Measurements from ENCODE around the gene UNC119B.

The UNC119B gene

DNA sequence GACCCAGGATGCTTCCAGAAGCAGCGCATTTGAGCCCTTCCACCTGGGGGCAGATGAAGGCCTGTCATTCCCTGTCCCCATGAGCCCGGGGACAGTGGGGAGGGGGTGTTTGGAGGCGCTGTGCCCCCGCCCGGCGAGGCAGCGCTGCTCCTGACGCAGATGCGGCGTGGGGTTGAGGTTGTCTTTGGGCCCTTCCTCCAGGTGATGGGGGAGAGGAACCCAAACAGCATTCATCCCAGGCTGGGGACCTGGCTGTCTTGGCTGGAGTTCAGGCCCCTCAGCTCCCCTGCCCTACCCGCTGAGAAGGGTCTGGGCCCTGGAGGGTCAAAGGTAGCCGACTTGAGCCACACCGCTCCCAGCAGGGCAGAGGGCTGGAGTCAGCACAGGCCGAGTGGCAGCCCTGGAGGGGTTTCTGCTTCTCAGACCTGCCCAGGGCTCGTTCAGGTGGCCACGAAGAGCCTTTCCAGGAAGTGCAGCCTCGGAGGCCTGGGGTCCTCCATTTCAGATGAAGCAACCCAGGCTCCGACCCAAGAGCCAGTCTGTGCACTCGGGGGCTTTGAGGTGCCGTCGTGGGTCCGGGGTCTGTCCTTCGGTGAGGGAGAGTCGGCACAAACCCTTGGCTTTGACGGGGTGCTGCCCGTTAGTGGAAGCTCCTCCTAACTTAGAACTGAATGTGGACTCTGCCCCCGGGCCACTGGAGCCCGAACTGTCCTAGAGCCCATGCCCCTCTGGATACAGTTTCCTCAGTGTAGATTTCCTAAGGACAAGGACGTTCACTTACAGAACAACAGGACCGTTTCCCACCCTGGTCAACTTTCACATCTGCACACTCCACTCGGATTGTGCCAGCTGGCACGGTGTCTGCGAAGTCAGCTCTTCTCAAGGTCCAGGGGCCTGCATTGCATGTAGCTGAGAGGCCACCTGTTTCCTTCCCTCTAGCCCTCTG lies 31.5 kb downstream of the UNC119B start:
- no peak for DNase-seq

DNA sequence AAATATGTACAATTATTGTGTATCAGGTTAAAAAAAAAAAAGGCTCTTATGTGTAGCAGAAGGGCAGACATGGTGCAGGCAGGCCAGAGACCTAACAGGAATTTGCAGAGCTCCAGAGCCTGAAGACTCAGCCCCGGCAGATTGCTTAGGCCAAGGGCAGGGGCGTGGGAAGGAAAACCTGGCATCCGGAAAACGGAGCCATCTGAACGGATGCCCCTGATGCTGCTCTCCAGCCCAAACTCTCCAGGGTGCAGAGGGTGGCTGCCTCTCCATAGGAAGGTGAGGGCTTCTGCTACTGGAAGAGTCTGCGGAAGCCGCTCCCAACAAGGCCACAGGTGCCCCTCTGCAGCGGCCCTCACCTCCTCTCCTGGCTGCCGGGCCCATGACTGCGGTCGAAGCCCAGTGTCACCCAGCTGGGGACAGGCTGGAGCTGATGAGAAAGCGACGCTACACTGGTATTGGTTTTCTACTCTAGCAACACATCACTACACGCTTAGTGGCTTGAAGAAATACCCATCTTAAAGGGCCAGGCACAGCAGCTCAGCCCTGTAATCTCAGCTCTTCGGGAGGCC lies 34.8 kb downstream of the UNC119B start:
- no peak for DNase-seq

DNA sequence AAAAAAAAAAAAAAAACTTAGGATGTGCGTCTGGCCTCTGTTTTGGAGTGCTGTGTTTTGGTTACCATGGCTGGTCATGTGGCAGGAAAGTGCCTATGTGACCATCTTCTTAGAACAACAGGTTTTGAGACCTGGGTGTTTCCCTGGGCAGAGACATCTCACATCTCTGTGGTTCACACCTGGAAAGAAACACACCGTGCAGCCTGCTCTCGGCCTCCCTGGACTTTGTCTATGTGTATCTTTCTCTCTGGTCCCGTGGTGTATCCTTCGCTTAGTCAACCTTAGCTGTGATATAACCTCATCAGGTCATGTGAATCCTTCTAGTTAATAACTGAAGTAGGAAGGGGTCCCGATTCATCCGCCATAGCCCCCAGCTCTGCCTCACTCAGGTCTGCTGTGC lies 38.0 kb downstream of the UNC119B start:
- DNase-seq, result no peak

DNA sequence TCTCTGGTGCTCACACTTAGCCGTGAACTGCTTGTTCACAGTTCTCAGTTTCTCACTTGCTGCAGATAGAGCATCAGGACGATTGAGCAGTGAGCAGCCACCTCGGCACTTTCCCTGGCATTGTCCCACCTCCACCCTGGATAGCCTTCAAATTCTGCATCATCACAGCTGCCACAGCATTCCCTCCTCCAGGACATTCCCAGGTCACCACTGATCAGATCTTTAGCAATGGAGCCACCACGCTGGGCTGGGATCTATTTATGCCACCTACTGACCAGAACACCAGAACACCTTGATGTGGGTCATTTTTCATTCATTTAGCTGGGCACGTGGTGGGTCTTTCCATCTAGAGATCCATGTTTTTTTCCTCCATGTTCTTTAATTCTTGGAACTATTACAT lies 39.0 kb downstream of the UNC119B start:
- DNase-seq, result no peak

DNA sequence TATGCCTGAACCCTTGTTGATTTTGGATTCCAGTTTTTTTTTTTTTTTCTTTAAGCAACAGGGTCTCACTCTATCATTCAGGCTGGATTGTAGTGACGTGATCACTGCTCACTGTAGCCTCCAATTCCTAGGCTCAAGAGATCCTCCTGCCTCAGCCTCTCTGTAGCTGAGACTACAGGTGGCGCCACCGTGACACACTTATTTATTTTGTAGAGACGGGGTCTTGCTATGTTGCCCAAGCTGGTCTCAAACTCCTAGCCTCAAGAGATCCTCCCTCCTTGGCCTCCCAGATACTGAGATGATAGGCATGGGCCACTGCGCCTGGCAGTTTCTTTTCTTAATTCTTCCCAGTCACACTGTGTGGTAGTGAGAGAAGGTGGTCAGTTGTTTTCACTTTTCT lies 40.5 kb downstream of the UNC119B start:
- DNase-seq, result no peak

DNA sequence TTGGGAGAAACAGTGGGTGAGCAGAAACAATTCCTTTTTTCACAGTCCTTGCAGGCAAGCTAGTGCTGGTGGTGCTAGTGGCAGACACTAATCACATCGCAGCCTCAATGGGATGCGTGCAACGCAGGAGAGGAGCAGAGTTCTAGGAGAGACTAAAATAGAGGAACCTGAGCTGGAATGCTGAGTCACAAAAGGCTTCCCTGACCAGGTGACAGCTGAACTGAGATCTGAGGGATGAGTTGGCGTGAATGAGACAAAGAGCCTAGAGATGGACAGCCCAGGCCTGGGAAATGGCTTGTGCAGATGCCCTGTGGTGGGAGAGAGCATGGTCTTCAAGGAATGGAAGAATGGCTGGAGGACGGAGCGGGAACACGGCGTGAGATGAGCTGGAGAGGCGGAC lies 41.1 kb downstream of the UNC119B start:
- no peak for DNase-seq

- no peak for DNase-seq
These were observed 44.5 kb downstream of the UNC119B start for GRCh38 chr12:120754792-120755191.

DNA sequence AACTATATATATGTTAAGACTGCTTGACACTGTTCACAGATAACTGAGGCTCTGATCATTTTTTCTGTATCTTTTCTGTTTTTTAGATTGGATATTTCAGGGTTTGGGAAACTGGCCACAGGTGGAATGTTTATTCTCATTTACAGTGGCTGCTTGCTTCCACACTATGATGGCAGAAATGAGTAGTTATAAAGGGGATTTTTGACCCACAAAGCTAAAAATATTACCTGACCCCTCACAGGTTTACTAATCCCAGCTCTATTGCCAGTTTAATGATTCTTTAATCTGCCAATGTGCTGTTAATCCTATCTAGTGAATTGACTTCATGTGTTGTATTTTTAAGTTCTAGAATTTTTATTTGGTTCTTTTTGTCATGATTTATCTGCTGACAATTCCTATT lies 45.0 kb downstream of the UNC119B start:
- DNase-seq, result no peak

- no peak for DNase-seq
These were observed 47.0 kb downstream of the UNC119B start for GRCh38 chr12:120757226-120757742.

DNA sequence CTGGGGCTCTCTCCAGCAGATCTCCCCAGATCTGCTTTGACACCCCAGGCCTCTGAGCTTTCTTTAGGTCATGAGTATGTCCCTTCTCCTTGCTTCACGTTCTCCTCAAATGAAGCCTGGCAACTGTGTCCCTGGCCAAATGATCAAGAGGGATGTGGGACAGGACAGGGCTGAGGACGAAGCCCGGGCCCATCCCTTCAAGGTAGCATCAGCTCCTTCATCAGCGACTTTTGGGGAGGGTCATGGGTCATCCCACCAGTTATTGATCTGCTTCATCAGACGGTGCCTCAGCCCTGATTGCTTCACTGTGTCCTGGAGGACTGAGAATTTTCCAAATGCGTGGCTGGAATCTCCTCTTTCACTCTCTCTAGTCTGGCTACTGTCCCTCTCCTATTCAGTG lies 47.7 kb downstream of the UNC119B start:
- DNase-seq, result no peak

DNA sequence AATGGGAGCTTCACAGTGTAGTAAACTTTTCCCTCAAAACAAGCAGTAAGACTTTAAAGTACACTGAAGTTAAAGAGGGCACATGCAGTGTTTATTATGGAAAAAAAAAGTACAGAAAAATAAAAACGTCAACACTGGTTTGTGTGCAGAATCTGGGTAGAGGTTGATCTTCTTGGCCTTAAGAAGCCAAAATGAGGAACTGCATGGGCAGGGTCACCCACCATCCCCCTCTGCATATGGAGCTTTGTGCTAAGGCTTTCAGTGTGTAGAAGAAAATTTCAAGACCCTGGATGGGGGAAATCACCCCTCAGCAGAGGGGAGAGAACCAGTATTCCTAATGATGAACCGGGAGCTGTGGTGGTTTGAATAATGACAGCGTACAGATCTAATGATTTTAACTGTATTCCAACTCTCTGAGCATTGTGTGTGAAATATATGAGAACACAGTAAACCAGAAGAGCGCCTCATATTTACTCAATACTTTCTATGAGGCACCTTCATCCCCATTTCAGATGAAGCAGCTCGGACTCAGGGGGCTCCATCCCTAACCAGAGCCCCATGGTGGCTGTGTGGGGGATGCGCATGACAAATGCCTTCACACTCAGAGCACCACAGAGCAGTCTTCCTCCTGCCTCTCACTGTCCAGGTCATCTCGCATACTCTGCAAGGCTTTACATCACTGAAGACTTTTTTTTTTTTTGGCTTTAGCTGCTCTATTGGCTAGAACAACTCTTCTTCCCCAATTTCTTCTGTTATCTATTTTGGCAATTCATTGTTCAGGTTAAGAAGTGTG lies 48.7 kb downstream of the UNC119B start:
- no peak for DNase-seq

GRCh38 chr12:120759591-120760348 lies 49.5 kb downstream of the UNC119B start:
- no peak for DNase-seq

DNA sequence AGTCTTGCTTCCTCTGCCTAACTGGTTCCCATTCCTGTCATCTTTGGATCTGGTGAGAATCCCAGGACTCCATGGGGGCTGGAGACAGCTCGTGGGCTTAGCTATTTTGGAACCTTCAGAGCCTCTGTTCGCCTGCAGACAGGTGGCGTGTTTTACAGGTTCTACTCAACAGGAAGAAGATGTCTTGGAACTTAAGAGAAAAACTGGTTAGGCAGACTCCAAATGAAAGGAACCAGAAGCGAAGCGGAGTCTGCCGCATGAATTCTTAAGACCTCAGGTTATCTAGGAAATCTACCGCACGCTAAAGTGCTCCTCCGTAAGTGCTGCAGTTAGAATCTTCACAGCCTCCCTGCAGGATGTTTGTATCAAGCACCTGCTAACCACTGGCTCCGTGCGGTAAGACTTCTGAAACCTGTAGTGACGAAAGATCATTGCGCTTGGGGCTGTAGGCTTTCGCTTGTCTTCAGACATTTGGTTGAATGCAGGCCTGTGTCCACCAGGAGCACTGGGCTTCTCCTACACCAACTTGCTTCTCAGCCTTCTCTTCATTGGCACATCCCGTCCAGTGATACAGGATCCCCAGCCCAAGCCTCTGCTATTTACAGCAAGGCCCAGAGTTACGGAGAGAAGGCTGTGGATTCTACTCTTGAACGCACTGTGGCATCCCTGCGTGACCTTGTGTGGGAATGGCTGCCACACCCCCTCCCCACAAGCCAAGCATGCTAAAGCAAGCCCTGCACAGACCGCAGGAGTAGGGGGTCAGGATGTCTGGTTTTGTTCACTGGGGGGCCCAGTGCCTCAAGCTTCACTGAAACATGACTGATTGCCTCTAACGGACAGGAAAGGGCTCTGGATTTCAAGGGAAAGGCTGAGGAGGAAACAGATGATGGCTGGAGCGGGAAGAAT lies 50.3 kb downstream of the UNC119B start:
- DNase-seq, result no peak

DNA sequence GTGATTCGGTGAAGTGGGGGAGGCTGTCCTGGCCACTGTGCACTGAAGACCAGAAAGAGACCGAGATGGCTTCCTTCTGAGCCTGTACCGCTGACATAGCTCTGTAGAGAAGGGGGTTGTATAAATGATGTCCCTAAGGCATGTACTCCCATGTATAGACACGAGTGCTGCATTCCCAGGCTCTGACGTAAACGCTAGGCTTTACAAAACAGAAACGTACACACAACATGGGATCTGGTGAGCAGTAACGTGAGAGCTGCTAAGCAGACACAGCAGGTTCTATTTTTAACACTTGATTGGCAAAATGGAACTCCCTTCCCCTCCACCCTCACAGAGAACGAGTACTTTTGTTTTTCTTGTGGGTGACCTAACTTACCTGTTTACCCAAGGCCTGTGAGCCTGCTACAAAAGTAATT lies 51.3 kb downstream of the UNC119B start:
- no peak for DNase-seq

- no peak for DNase-seq
These were observed 51.8 kb downstream of the UNC119B start for GRCh38 chr12:120762086-120762485.

DNA sequence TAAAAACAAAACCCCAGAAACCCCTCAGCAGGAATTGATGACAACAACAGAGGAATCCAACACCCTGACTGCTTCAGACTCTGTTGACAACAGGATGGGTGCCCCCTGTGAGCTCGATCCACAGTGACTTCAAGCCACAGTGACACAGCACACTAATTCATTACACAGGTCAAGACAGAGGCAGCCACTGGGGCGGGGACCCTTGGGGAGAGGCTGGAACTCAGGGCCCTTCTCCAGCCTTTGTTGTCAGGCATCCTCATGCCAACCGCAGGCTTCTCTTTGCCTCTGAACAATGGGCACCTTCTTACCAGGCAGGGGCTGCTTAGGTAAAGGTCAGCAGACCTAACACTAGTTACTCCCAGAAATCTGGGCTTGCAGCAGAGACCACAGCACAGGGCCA lies 53.0 kb downstream of the UNC119B start:
- no peak for DNase-seq

- DNase-seq, result no peak
These were observed 54.6 kb downstream of the UNC119B start for GRCh38 chr12:120764816-120765215.

DNA sequence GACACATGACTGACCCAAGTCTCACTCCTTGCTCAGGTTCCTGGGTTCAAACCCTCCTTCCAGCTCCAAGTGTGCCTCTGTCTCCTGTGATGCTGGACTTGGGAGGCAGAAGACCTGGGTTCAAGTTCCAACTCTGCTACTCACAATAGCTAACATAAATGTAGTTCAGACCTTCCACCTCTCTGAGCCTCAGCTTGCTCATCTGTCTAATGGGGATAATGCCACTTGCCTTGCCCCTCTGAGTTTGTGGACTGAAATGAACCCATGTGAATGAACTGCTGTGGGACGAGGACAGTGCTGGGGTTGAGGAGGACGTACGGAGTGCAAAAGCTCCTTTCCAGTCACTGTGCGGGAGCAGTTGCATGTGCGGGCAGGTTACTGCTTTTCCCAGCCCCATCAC lies 56.3 kb downstream of the UNC119B start:
- DNase-seq, result no peak

DNA sequence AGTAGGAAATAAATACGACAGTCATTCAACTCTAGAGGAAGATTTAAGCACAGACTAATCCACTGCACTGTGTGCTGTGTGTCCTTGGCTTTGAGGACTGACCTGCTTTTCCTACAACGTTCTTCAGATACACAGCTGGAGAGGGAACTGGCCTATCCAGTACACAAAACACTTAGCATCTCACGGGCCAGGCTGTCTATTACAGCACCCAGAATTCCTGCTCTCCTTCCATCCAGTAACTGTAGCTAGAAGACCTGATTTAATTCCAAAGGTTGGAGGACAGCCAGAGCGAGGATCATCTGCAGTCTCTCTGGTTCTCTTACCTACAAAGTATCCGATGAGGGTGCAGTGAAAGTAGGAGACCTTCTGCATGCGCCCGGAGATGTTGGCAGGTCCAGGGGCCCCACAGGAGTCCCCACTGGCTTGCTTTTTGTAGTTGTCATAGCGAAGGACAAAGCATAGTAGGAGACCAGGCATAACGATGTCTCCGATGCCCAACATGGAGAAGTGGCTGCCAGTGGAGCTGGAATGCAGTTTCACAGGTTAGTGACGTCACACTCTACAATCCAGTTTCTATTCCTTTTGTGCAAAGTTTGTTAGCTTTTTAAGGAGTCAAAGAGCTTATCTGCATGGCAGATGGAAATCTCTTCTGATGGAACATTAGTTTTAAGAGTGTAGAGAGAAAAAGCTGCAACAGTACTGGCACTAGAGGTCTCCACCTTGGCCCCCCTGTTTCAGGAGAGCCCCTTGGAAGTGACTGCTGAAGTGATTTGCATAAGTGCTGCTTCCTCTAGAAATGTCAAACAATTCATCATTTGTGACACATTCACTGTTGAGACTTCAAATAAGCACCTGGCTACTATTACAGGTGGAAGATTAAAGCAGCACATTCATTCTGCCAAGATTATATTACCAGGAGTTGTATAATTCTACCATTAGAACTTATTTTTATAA lies 57.1 kb downstream of the UNC119B start:
- no peak for DNase-seq

DNA sequence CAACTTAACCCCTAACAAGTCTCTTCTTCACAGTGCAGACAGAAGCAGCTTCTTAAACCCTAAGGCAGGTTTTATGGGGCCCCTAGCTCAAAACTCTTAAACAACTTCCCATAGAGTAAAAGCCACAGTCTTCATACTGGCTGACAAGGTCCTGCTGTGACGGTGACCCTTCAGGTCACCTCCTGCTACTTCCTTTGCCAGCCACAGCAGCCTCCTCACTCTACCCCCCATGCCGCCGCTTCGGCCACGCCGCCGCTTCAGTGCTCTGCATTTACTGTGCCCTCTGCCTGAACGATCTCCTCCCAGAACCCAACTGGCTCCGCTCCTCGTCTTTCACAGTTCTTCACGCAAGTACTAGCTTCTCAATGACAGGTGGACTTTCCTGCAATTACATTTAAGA lies 60.8 kb downstream of the UNC119B start:
- no peak for DNase-seq
